VCaP (cell line): Measurements from ENCODE around the gene CTNNA1.
"Not testable (repeated sequence)": the region's sequence is repeated elsewhere in the genome, so short reads cannot be mapped to it uniquely, and the experiment has no call there.

ENCODE experiments used
- H3K27ac ChIP-seq: fragments of 450-650 bp; 2 replicates; pipeline ENCODE4 v1.5.1; 2017
- TF ChIP-seq, protein P1 (sequence below): fragments of 450-650 bp; conservative IDR thresholded peaks from 2 replicates; pipeline ENCODE4 v1.5.1; 2017; ENCODE audit warnings: mild to moderate bottlenecking, moderate library complexity

CTNNA1 gene

DNA sequence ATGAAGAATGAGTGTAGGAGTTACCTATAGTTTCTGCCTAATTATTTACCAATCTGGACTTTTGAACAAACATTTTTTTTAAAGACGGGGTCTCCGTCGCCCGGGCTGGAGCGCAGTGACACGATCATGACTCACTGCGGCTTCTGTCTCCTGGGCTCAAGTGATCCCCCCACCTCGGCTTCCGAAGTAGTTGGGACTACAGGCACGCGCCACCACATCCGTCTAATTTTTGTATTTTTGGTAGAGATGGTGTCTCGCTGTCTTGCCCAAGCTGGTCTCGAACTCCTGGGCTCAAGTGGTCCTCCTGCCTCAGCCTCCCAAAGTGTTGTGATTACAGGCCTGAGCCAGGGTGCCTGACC is 1.5 kb downstream of the CTNNA1 start:
- peak overlapping the region; percentile 99 for H3K27ac ChIP-seq
- TF ChIP-seq, protein P1, sequence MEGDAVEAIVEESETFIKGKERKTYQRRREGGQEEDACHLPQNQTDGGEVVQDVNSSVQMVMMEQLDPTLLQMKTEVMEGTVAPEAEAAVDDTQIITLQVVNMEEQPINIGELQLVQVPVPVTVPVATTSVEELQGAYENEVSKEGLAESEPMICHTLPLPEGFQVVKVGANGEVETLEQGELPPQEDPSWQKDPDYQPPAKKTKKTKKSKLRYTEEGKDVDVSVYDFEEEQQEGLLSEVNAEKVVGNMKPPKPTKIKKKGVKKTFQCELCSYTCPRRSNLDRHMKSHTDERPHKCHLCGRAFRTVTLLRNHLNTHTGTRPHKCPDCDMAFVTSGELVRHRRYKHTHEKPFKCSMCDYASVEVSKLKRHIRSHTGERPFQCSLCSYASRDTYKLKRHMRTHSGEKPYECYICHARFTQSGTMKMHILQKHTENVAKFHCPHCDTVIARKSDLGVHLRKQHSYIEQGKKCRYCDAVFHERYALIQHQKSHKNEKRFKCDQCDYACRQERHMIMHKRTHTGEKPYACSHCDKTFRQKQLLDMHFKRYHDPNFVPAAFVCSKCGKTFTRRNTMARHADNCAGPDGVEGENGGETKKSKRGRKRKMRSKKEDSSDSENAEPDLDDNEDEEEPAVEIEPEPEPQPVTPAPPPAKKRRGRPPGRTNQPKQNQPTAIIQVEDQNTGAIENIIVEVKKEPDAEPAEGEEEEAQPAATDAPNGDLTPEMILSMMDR: no peak

DNA sequence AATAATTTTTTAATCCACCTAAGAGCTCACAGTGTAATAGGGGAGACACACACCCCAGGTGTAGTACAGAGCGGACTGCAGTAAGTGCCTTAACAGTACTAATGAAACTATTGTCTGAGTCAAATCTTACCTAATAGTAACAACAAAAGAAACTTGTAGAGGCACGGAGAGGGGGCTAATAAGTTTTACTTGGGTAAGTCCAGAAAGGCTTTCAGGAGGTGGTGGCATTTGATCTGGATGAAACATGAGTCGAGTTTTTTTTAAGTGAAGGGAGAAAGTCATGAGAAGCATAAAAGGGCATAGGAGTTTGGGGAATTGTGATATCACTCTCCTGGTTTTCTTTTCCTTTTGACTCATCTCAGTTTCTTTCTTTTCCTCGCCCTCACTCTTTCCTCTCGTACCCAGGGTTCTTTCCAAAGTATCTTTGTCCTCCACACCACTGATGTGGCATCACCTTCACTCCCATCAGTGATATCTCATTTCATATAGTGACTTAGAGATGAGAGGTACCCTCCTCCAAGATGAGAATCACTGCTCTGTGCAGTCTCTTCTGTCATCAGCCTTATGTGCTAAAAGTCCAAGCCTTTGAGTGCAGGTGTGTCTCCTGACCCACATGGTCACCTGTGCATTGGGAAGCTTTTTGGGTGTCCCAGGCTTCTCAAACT is 2.0 kb downstream of the CTNNA1 start:
- peak overlapping the region; percentile 99 for H3K27ac ChIP-seq

DNA sequence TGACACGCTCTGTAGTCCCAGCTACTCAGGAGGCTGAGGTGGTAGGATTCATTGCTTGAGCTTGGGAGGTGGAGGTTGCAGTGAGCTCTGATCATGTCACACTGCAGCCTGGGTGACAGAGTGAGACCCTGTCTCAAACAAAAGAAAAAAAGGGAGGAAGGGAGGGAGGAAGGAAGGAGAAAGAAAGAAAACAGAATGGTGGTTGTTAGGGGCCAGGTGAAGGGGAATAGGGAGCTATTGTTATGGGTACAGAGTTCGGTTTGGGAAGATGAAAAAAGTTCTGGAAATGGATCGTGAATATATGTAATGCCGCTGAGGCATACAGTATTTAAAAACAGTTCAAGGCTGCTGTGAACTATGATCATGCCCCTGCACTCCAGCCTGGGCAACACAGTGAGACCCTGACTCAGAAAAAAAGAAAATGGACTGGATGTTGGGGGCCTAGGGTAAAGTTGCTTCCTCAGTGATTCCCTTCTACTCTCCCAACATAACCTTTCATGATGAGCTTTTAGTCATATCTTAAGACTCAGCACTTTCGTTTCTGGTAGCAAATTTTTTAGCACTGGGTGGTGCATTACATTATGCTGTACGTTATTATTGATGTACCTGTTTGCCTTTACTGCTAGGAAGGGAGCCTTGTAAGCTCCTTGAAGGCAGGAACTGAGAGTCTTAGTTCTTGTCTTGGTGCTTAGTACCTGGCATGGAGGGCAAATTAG is 4.0 kb downstream of the CTNNA1 start:
- TF ChIP-seq, protein P1: no peak
- no peak overlapping the region for H3K27ac ChIP-seq

More for the DNA sequence above, 2.0 kb downstream of the CTNNA1 start:
- TF ChIP-seq, protein P1: no peak

DNA sequence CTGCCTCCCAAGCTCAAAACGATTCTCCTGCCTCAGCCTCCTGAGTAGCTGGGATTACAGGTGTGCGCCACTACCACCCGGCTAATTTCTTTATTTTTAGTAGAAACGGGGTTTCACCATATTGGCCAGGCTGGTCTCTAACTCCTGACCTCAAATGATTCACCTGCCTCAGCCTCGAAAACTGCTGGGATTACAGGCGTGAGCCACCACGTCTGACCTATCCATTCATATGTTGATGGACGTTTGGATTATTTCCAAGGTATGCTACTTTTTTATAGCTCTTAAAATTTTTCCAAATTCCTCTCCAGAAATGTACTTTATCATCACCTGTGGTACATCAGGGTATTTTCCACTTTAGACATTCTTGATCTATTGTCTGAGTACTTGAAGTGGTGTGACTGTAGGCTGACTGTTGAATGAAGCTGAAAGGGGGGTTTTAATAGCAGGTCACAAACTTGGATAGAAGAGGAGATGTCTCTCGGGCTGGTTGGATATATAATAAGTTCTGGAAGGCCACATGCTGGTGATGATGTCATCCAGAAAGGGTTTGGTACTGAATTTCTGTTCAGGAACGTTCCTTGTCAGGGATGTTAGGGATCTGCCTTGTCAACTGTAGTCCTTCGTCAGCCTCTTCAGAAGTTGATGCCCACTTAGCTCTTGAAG is 7.4 kb downstream of the CTNNA1 start:
- TF ChIP-seq, protein P1: no peak
- H3K27ac ChIP-seq: no peak overlapping the region

DNA sequence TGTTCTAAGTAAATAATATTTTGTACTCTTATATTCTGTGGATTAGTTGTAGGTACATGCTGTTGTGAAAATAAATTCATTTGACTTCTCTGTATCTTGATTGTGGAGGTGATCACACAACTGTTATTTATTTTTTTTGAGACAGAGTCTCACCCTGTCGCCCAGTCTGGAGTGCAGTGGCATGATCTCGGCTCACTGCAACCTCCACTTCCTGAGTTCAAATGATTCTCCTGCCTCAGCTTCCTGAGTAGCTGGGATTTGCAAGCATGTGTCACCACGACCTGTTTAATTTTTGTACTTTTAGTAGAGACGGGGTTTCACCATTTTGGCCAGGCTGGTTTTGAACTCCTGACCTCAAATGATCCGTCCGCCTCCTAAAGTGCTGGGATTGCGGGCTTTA is 7.9 kb downstream of the CTNNA1 start:
- H3K27ac ChIP-seq: not testable (repeated sequence)

DNA sequence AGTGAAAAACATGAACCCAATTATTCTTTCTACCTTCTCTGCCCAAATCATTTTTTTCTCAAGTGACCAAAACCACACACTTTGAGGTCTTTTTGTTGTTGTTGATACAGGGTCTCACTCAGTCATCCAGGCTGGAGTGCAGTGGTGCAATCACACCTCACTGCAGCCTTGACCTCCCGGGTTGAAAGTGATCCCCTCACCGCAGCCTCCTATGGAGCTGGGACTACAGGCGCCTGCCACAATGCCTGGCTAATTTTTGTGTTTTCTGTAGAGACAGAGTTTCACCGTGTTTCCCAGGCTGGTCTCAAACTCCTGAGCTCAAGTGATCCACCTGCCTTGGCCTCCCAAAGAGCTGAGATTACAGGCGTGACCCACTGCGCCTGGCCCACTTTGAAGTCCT is 8.4 kb downstream of the CTNNA1 start:
- not testable (repeated sequence) for H3K27ac ChIP-seq

DNA sequence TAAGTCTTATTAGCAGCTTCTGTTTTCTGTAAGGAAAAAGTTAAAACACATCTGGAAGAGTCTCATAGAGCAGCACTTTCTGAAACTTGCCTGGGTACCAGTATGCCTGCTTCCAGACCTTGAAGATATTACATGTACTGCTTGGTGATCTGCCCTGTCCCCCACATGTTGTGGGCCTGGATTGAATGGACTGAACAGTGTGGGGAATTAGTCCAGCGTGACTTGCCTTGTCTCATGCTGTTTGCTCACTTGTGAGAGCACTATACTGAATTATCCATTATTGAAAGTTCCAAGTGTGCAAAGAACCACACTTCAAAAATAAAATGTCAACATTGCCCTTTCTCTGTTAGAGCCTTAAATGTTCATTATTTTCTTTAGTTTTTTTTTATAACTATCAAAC is 8.9 kb downstream of the CTNNA1 start:
- H3K27ac ChIP-seq: no peak overlapping the region
- TF ChIP-seq, protein P1: no peak

DNA sequence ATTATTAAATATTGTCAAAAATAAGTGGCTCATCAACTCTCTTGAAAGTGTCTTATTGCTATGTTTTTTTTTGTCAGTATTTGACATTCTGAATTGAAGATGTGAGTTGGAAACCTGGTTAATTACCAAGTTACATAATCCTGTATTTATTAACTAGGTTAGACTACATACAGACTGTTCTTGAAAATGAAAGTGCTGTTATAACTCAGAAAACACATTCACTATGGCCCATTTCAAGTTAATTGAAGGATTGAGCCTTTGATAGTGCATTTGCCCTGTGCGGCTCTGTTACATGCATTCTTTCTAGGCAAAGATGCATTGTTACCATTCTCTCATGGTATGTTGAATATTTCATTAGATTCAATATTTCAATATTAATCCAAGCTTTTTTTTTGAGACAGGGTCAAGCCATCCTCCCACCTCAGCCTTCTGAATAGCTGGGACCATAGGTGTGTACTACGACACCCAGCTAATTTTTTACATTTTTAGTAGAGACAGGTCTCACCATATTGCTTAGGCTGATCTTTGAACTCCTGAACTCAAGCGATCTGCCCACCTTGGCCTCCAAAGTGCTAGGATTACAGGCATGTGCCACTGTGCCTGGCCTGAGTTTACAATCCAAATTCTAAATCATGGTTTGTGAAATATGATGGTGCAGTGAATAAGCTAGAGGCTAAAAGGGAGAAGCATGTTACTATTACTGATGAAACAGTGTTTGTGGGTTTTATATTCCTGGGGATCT is 10.0 kb downstream of the CTNNA1 start:
- TF ChIP-seq, protein P1: no peak
- H3K27ac ChIP-seq: no peak overlapping the region
